Activated naive CD8-positive, alpha-beta T cell treated with anti-CD3 and anti-CD28 coated beads, Interleukin-2, amount 50 U/mL, for 24 hours (primary cell): Measurements from ENCODE around the gene TBCD.

ENCODE experiments used
- ATAC-seq: fragments of 150-1000 bp; cut with Tn5 transposase; one replicate; pipeline ENCODE4 v1.10.0; 2021
- DNase-seq: peaks from one replicate; pipeline ENCODE4 v3.0.0; 2021
- H3K27ac Mint-ChIP-seq: one replicate; pipeline ENCODE4 v1.8.0; 2021; ENCODE audit warnings: mild to moderate bottlenecking, mixed read lengths
- H3K27me3 Mint-ChIP-seq: one replicate; pipeline ENCODE4 v1.8.0; 2021; ENCODE audit warnings: mixed read lengths
- H3K36me3 Mint-ChIP-seq: one replicate; pipeline ENCODE4 v1.8.0; 2021; ENCODE audit warnings: low read depth, mixed read lengths
- H3K4me1 Mint-ChIP-seq: one replicate; pipeline ENCODE4 v1.8.0; 2021; ENCODE audit warnings: mixed read lengths
- H3K4me3 Mint-ChIP-seq: one replicate; pipeline ENCODE4 v1.8.0; 2021; ENCODE audit warnings: mild to moderate bottlenecking, moderate library complexity, mixed read lengths
- H3K9me3 Mint-ChIP-seq: one replicate; pipeline ENCODE4 v1.8.0; 2021; ENCODE audit warnings: mixed read lengths

The TBCD gene

GRCh38 chr17:82831041-82831817 is 79.4 kb downstream of the TBCD start:
- peaks cover 32% of the 10 kb centered on the region for H3K36me3 Mint-ChIP-seq
- no peak for DNase-seq
- H3K4me1 Mint-ChIP-seq = no peaks in the 10 kb centered on the region
- H3K27ac Mint-ChIP-seq = no peak overlapping the region
- no peak overlapping the region for H3K4me3 Mint-ChIP-seq
- ATAC-seq = no peak
- H3K9me3 Mint-ChIP-seq = no peaks in the 10 kb centered on the region
- no peaks in the 10 kb centered on the region for H3K27me3 Mint-ChIP-seq

GRCh38 chr17:82831818-82832200 is 79.9 kb downstream of the TBCD start:
- Mint-ChIP-seq H3K4me3 (no peak overlapping the region), H3K36me3 (peaks cover 32% of the 10 kb centered on the region), H3K27ac (no peak overlapping the region), H3K27me3 (no peaks in the 10 kb centered on the region), H3K9me3 (no peaks in the 10 kb centered on the region), H3K4me1 (no peaks in the 10 kb centered on the region)
- no peak for ATAC-seq
- no peak for DNase-seq

- no peaks in the 10 kb centered on the region for H3K9me3 Mint-ChIP-seq
- no peaks in the 10 kb centered on the region for H3K27me3 Mint-ChIP-seq
- no peak overlapping the region for H3K4me3 Mint-ChIP-seq
- H3K4me1 Mint-ChIP-seq = no peaks in the 10 kb centered on the region
- ATAC-seq (no peak), DNase-seq (no peak)
- peaks cover 28% of the 10 kb centered on the region for H3K36me3 Mint-ChIP-seq
- H3K27ac Mint-ChIP-seq = no peak overlapping the region
These were observed 80.5 kb downstream of the TBCD start for GRCh38 chr17:82832411-82832810.

- Mint-ChIP-seq H3K4me3 (no peak overlapping the region), H3K4me1 (peaks cover 2% of the 10 kb centered on the region), H3K27ac (no peak overlapping the region), H3K27me3 (no peaks in the 10 kb centered on the region), H3K9me3 (no peaks in the 10 kb centered on the region), H3K36me3 (peaks cover 22% of the 10 kb centered on the region)
- DNase-seq = no peak
- ATAC-seq = no peak
These were observed 81.1 kb downstream of the TBCD start for GRCh38 chr17:82832881-82833475.

GRCh38 chr17:82835122-82835521 is 83.3 kb downstream of the TBCD start:
- Mint-ChIP-seq H3K27ac (no peak overlapping the region), H3K4me1 (peaks cover 2% of the 10 kb centered on the region), H3K4me3 (no peak overlapping the region), H3K27me3 (no peaks in the 10 kb centered on the region), H3K9me3 (no peaks in the 10 kb centered on the region), H3K36me3 (peaks cover 9% of the 10 kb centered on the region)
- ATAC-seq = no peak
- DNase-seq = no peak

GRCh38 chr17:82835766-82836512 is 84.1 kb downstream of the TBCD start:
- H3K27ac Mint-ChIP-seq = no peak overlapping the region

GRCh38 chr17:82836823-82837357 is 85.0 kb downstream of the TBCD start:
- H3K4me1 Mint-ChIP-seq = peaks cover 2% of the 10 kb centered on the region
- H3K36me3 Mint-ChIP-seq = peaks cover 7% of the 10 kb centered on the region
- ATAC-seq (no peak), DNase-seq (no peak)
- H3K27me3 Mint-ChIP-seq = no peaks in the 10 kb centered on the region
- H3K27ac Mint-ChIP-seq = no peak overlapping the region
- no peaks in the 10 kb centered on the region for H3K9me3 Mint-ChIP-seq
- no peak overlapping the region for H3K4me3 Mint-ChIP-seq

More at GRCh38 chr17:82835766-82836512, 84.1 kb downstream of the TBCD start:
- H3K4me3 Mint-ChIP-seq = no peak overlapping the region
- DNase-seq (no peak), ATAC-seq (no peak)
- H3K27me3 Mint-ChIP-seq = no peaks in the 10 kb centered on the region
- peaks cover 2% of the 10 kb centered on the region for H3K4me1 Mint-ChIP-seq
- H3K9me3 Mint-ChIP-seq = no peaks in the 10 kb centered on the region
- H3K36me3 Mint-ChIP-seq = peaks cover 7% of the 10 kb centered on the region

- no peak overlapping the region for H3K27ac Mint-ChIP-seq
- H3K27me3 Mint-ChIP-seq = no peaks in the 10 kb centered on the region
- peaks cover 4% of the 10 kb centered on the region for H3K36me3 Mint-ChIP-seq
- no peaks in the 10 kb centered on the region for H3K9me3 Mint-ChIP-seq
- no peak for DNase-seq
- ATAC-seq = no peak
- no peak overlapping the region for H3K4me3 Mint-ChIP-seq
- peaks cover 2% of the 10 kb centered on the region for H3K4me1 Mint-ChIP-seq
These were observed 85.9 kb downstream of the TBCD start for GRCh38 chr17:82837586-82838320.

GRCh38 chr17:82838386-82839063 is 86.7 kb downstream of the TBCD start:
- no peak for DNase-seq
- H3K36me3 Mint-ChIP-seq = no peaks in the 10 kb centered on the region
- H3K4me1 Mint-ChIP-seq = peaks cover 2% of the 10 kb centered on the region
- no peak for ATAC-seq
- H3K27me3 Mint-ChIP-seq = no peaks in the 10 kb centered on the region
- H3K27ac Mint-ChIP-seq = no peak overlapping the region
- H3K9me3 Mint-ChIP-seq = no peaks in the 10 kb centered on the region
- no peak overlapping the region for H3K4me3 Mint-ChIP-seq

GRCh38 chr17:82839617-82840292 is 87.9 kb downstream of the TBCD start, which contains the start of gene ZNF750:
TSS of gene ZNF750 (minus strand) at chr17:82840022. CDS start at chr17:82832454, 7,568 bp downstream.
- no peak within 1 kb of the TSS for H3K4me3 Mint-ChIP-seq
- no peaks in the 10 kb centered on the region for H3K27me3 Mint-ChIP-seq
- DNase-seq (no peak), ATAC-seq (no peak)
- peaks cover 5% of the 10 kb centered on the region for H3K4me1 Mint-ChIP-seq
- H3K36me3 Mint-ChIP-seq = no peaks in the 10 kb centered on the region
- H3K9me3 Mint-ChIP-seq = no peaks in the 10 kb centered on the region
- no peak within 1 kb of the TSS for H3K27ac Mint-ChIP-seq

- no peak overlapping the region for H3K4me3 Mint-ChIP-seq
- no peaks in the 10 kb centered on the region for H3K36me3 Mint-ChIP-seq
- H3K27ac Mint-ChIP-seq = no peak overlapping the region
- no peak for ATAC-seq
- DNase-seq = no peak
- peaks cover 5% of the 10 kb centered on the region for H3K4me1 Mint-ChIP-seq
- no peaks in the 10 kb centered on the region for H3K27me3 Mint-ChIP-seq
- no peaks in the 10 kb centered on the region for H3K9me3 Mint-ChIP-seq
These were observed 88.6 kb downstream of the TBCD start for GRCh38 chr17:82840431-82840831.

- no peak for ATAC-seq
- Mint-ChIP-seq H3K4me1 (peaks cover 6% of the 10 kb centered on the region), H3K27me3 (no peaks in the 10 kb centered on the region), H3K27ac (peak overlapping the region; percentile 48), H3K36me3 (no peaks in the 10 kb centered on the region), H3K4me3 (no peak overlapping the region), H3K9me3 (no peaks in the 10 kb centered on the region)
- DNase-seq = no peak
These were observed 90.2 kb downstream of the TBCD start for GRCh38 chr17:82841921-82842596.
